ENCODE data around the gene LRFN5. TPM values are rescaled to one million over a fixed set of nuclear protein-coding genes. Genes with fewer than 3 reads are reported as not detected.

The LRFN5 gene
- total RNA-seq, 3 donors from 2014 or later, result 1.4 to 5.2 (median 3.2) TPM

GRCh38 chr14:41913398-41913797 lies 306.7 kb downstream of the LRFN5 start:
- no peak for TF ChIP-seq POLR2AphosphoS5 (IDR thresholded peaks at IDR 0.05)
- no peak for TF ChIP-seq CTCF (IDR thresholded peaks at IDR 0.05)
- no peak for TF ChIP-seq POLR2A (IDR thresholded peaks at IDR 0.05)
- Histone ChIP-seq H3K4me1 (no peaks in the 10 kb centered on the region), H3K36me3 (no peaks in the 10 kb centered on the region), H3K4me3 (no peak overlapping the region), H3K9me3 (peaks cover 0 to 9% of the 10 kb centered on the region in 2 donors), H3K27ac (no peak overlapping the region), H3K27me3 (no peaks in the 10 kb centered on the region)
- DNase-seq (ENCODE audit: low spot score in 2 of 2), result no peak
- intact Hi-C loops (cut with DNase I; ENCODE audit: low total_unique reads), result no loop called here

- H3K27ac ChIP-seq, result no peak overlapping the region
- no peaks in the 10 kb centered on the region for H3K4me1 ChIP-seq
- no peak for TF ChIP-seq CTCF (IDR thresholded peaks at IDR 0.05)
- TF ChIP-seq POLR2A (IDR thresholded peaks at IDR 0.05), result no peak
- no peak for TF ChIP-seq POLR2AphosphoS5 (IDR thresholded peaks at IDR 0.05)
- no peak overlapping the region for H3K4me3 ChIP-seq
- no peaks in the 10 kb centered on the region for H3K27me3 ChIP-seq
- no peak for DNase-seq (ENCODE audit: low spot score in 2 of 2)
- intact Hi-C loops (cut with DNase I; ENCODE audit: low total_unique reads), result no loop called here
- H3K36me3 ChIP-seq, result no peaks in the 10 kb centered on the region
- peaks cover 0 to 9% of the 10 kb centered on the region in 2 donors for H3K9me3 ChIP-seq
Measured at GRCh38 chr14:41915732-41916131, 309.1 kb downstream of the LRFN5 start.

GRCh38 chr14:41916313-41916712 lies 309.6 kb downstream of the LRFN5 start:
- Histone ChIP-seq H3K9me3 (peaks cover 0 to 9% of the 10 kb centered on the region in 2 donors), H3K4me3 (no peak overlapping the region), H3K4me1 (no peaks in the 10 kb centered on the region), H3K27me3 (no peaks in the 10 kb centered on the region), H3K27ac (no peak overlapping the region), H3K36me3 (no peaks in the 10 kb centered on the region)
- DNase-seq (ENCODE audit: low spot score in 2 of 2), result no peak
- no peak for TF ChIP-seq POLR2AphosphoS5 (IDR thresholded peaks at IDR 0.05)
- no peak for TF ChIP-seq CTCF (IDR thresholded peaks at IDR 0.05)
- TF ChIP-seq POLR2A (IDR thresholded peaks at IDR 0.05), result no peak
- intact Hi-C loops (cut with DNase I; ENCODE audit: low total_unique reads), result no loop called here

- Histone ChIP-seq H3K36me3 (no peaks in the 10 kb centered on the region), H3K4me1 (no peaks in the 10 kb centered on the region), H3K27me3 (no peaks in the 10 kb centered on the region), H3K9me3 (no peaks in the 10 kb centered on the region), H3K27ac (no peak overlapping the region), H3K4me3 (no peak overlapping the region)
- TF ChIP-seq POLR2AphosphoS5 (IDR thresholded peaks at IDR 0.05), result no peak
- no peak for TF ChIP-seq CTCF (IDR thresholded peaks at IDR 0.05)
- TF ChIP-seq POLR2A (IDR thresholded peaks at IDR 0.05), result no peak
- DNase-seq (ENCODE audit: low spot score in 2 of 2), result no peak
- intact Hi-C loops (cut with DNase I; ENCODE audit: low total_unique reads), result no loop called here
Measured at GRCh38 chr14:41925409-41925808, 318.7 kb downstream of the LRFN5 start.

GRCh38 chr14:41950428-41951151 lies 343.9 kb downstream of the LRFN5 start:
- no peak overlapping the region for H3K4me3 ChIP-seq
- H3K9me3 ChIP-seq, result no peaks in the 10 kb centered on the region
- TF ChIP-seq POLR2A (IDR thresholded peaks at IDR 0.05), result no peak
- no peak for TF ChIP-seq CTCF (IDR thresholded peaks at IDR 0.05)
- no peak for TF ChIP-seq POLR2AphosphoS5 (IDR thresholded peaks at IDR 0.05)
- H3K4me1 ChIP-seq, result no peaks in the 10 kb centered on the region
- intact Hi-C loops (cut with DNase I; ENCODE audit: low total_unique reads), result no loop called here
- no peaks in the 10 kb centered on the region for H3K36me3 ChIP-seq
- H3K27me3 ChIP-seq, result no peaks in the 10 kb centered on the region
- no peak overlapping the region for H3K27ac ChIP-seq
- no peak for DNase-seq (ENCODE audit: low spot score in 2 of 2)
